HepG2 (cell line): ENCODE results near the gene NDN.

Experiments used
- ATF3 ChIP-seq: sonication (generic); formaldehyde crosslinking; IDR thresholded peaks from 2 replicates; pipeline ENCODE4 v1.4.0; 2020; ENCODE audit warnings: missing genetic modification reagents
- ETV5 ChIP-seq: IDR thresholded peaks from 2 replicates; pipeline ENCODE4 v1.6.1; 2018; ENCODE audit warnings: missing biosample characterization, missing genetic modification reagents, inconsistent platforms, borderline replicate concordance
- HNF4G ChIP-seq, 2 experiments: sonication (generic) in 1 of 2; formaldehyde crosslinking in 1 of 2; IDR thresholded peaks; 2 replicates each; pipeline versions ENCODE4 v1.4.0 to v1.6.1; 2011 to 2020; ENCODE audit warnings: borderline replicate concordance in 2 of 2, low read depth in 2 of 2, mild to moderate bottlenecking in 2 of 2, low read length in 1 of 2, missing genetic modification reagents in 1 of 2, moderate library complexity in 1 of 2
- IRF1 ChIP-seq: sonication (generic); formaldehyde crosslinking; IDR thresholded peaks from 2 replicates; pipeline ENCODE4 v1.4.0; 2020; ENCODE audit warnings: low read depth, mild to moderate bottlenecking, missing genetic modification reagents
- MAF1 ChIP-seq: sonication (generic); formaldehyde crosslinking; IDR thresholded peaks from 2 replicates; pipeline ENCODE4 v1.5.0; 2020; ENCODE audit warnings: missing genetic modification reagents, borderline replicate concordance
- MZF1 ChIP-seq: sonication (generic); formaldehyde crosslinking; IDR thresholded peaks from 2 replicates; pipeline ENCODE4 v1.8.1; 2023; ENCODE audit warnings: mild to moderate bottlenecking, missing genetic modification reagents, borderline replicate concordance
- ZBTB3 ChIP-seq: sonication (generic); formaldehyde crosslinking; IDR thresholded peaks from 2 replicates; pipeline ENCODE4 v1.4.0; 2020; ENCODE audit warnings: low read depth, mild to moderate bottlenecking, moderate library complexity, missing genetic modification reagents, borderline replicate concordance
- ZBTB43 ChIP-seq: sonication (generic); formaldehyde crosslinking; conservative IDR thresholded peaks from 2 replicates; pipeline ENCODE4 v1.4.0; 2020; ENCODE audit warnings: missing genetic modification reagents

- no peak for TF ChIP-seq MZF1 (CRISPR knock-in tag)
- no peak for TF ChIP-seq MAF1 (CRISPR knock-in tag)
- no peak for TF ChIP-seq ATF3 (CRISPR knock-in tag)
- TF ChIP-seq ZBTB3: no peak
- TF ChIP-seq ETV5 (CRISPR knock-in tag): no peak
- no peak for TF ChIP-seq ZBTB43 (CRISPR knock-in tag)
- no peak for TF ChIP-seq IRF1
- no peak for TF ChIP-seq HNF4G (IDR thresholded peaks at IDR 0.05; ENCODE audit: borderline replicate concordance, low read depth, low read length)
- no peak for TF ChIP-seq HNF4G (CRISPR knock-in tag; IDR thresholded peaks at IDR 0.05; ENCODE audit: borderline replicate concordance, low read depth)
These were observed 47.8 kb upstream of the NDN start for GRCh38 chr15:23734862-23735261.
